ENCODE data around the gene NCKAP1.

NCKAP1 gene

DNA sequence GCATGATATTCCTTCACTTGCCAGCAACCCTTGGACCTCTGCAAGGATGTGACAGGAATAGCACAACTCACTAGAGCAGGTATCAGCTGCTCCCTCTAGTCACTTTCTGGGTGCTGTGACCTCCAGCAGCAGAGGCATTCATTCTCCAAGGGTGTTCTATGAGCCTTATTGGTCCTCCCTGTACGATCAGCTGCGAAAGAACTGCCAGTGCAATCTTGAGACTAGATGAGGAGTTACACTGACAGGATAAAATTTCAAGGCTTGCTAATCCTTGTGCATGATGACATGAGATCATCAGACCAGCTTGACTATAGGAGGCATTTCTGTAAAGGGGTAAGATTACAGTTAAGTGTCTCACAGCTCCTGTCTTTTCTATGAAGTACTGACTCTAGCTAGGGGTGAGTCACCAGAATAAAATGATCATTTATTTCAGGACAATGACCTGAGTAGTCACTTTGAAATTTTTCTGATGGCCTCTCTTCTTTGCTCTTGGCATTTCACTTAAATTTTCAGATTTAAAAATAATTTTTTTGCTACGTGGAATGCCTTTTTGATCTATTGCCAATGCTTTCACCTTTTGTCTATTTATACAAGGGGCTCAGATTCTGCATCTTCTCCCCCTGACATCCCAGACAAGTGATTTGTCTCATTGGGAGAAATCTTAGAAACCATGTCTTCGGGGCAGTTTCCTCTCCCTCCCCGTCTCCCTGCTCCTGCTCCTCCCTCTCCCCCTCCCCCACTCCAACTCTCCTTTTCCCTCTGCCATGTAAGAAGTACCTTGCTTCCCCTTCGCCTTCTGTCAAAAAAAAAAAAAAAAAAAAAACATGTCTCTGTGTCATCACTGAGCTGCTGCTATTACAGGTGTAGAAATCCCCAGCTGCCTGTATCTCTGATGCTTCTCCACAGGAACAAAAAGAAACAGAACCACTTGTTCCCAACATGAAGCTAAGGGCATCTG lies 122.6 kb downstream of the NCKAP1 start:
- no peak overlapping the region for H3K9ac ChIP-seq (ENCODE audit: low read length)
- H3K4me1 ChIP-seq (ENCODE audit: low read length) = peaks cover 2% of the 10 kb centered on the region; the same call in 1 of the 2 replicates
- no peaks in the 10 kb centered on the region for H3K9me2 ChIP-seq (replicated peaks; ENCODE audit: insufficient read depth, low read length)
- H3K36me3 ChIP-seq (replicated peaks; ENCODE audit: insufficient read depth, low read length) = no peaks in the 10 kb centered on the region
- H3K79me2 ChIP-seq (ENCODE audit: low read length) = no peaks in the 10 kb centered on the region
- no peak for TF ChIP-seq EZH2phosphoT487 (IDR thresholded peaks at IDR 0.05; ENCODE audit: low read length)
- TF ChIP-seq EZH2 (optimal IDR thresholded peaks at IDR 0.05; ENCODE audit: low read depth, low read length) = no peak
- TF ChIP-seq, protein P1, sequence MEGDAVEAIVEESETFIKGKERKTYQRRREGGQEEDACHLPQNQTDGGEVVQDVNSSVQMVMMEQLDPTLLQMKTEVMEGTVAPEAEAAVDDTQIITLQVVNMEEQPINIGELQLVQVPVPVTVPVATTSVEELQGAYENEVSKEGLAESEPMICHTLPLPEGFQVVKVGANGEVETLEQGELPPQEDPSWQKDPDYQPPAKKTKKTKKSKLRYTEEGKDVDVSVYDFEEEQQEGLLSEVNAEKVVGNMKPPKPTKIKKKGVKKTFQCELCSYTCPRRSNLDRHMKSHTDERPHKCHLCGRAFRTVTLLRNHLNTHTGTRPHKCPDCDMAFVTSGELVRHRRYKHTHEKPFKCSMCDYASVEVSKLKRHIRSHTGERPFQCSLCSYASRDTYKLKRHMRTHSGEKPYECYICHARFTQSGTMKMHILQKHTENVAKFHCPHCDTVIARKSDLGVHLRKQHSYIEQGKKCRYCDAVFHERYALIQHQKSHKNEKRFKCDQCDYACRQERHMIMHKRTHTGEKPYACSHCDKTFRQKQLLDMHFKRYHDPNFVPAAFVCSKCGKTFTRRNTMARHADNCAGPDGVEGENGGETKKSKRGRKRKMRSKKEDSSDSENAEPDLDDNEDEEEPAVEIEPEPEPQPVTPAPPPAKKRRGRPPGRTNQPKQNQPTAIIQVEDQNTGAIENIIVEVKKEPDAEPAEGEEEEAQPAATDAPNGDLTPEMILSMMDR (IDR thresholded peaks at IDR 0.05; ENCODE audit: low read length) = no peak
- H2AFZ ChIP-seq (ENCODE audit: low read length) = no peak overlapping the region
- H3K4me2 ChIP-seq (ENCODE audit: low read depth, low read length) = no peak overlapping the region
- no peak overlapping the region for H3K4me3 ChIP-seq (ENCODE audit: low read length)
- no peaks in the 10 kb centered on the region for H3F3A ChIP-seq (ENCODE audit: insufficient read depth, low read length)
- H4K20me1 ChIP-seq (ENCODE audit: insufficient read depth, low read length) = no peaks in the 10 kb centered on the region
- H3K27ac ChIP-seq (ENCODE audit: low read length) = no peak overlapping the region
- DNase-seq = no peak
- H3K9me3 ChIP-seq (replicated peaks; ENCODE audit: insufficient read depth, low read length) = no peaks in the 10 kb centered on the region
- no peaks in the 10 kb centered on the region for H3K27me3 ChIP-seq (replicated peaks; ENCODE audit: insufficient read depth, low read length)

DNA sequence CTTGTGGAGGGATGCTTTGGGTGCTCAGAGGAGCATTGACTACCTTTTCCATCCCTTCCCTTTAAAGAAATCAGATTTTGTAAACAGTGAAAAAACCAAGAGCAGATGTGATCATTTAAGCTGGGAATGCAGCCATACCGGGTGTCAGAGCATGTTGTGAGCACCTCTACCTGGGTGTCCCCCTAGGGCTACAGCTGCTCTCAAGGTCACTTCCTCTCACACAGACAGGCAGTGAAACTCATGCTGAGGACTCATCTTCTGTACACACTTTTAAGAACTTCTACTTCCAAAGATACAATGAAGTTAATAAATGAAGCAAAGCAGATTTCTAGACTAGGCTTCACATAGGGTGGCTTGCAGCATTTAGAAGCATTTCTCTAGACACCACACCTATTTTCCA lies 123.4 kb downstream of the NCKAP1 start:
- Histone ChIP-seq H3K9ac (ENCODE audit: low read length) (no peak overlapping the region), H3F3A (ENCODE audit: insufficient read depth, low read length) (no peaks in the 10 kb centered on the region), H3K27ac (ENCODE audit: low read length) (no peak overlapping the region), H3K9me2 (replicated peaks; ENCODE audit: insufficient read depth, low read length) (no peaks in the 10 kb centered on the region), H3K27me3 (replicated peaks; ENCODE audit: insufficient read depth, low read length) (no peaks in the 10 kb centered on the region), H2AFZ (ENCODE audit: low read length) (no peak overlapping the region), H3K4me1 (ENCODE audit: low read length) (peaks cover 2% of the 10 kb centered on the region; the same call in 1 of the 2 replicates), H4K20me1 (ENCODE audit: insufficient read depth, low read length) (no peaks in the 10 kb centered on the region), H3K36me3 (replicated peaks; ENCODE audit: insufficient read depth, low read length) (no peaks in the 10 kb centered on the region), H3K4me2 (ENCODE audit: low read depth, low read length) (no peak overlapping the region), H3K9me3 (replicated peaks; ENCODE audit: insufficient read depth, low read length) (no peaks in the 10 kb centered on the region), H3K79me2 (ENCODE audit: low read length) (no peaks in the 10 kb centered on the region), H3K4me3 (ENCODE audit: low read length) (no peak overlapping the region)
- DNase-seq = no peak
- TF ChIP-seq EZH2 (optimal IDR thresholded peaks at IDR 0.05; ENCODE audit: low read depth, low read length) = no peak
- no peak for TF ChIP-seq EZH2phosphoT487 (IDR thresholded peaks at IDR 0.05; ENCODE audit: low read length)
- TF ChIP-seq, protein P1 (IDR thresholded peaks at IDR 0.05; ENCODE audit: low read length) = no peak

DNA sequence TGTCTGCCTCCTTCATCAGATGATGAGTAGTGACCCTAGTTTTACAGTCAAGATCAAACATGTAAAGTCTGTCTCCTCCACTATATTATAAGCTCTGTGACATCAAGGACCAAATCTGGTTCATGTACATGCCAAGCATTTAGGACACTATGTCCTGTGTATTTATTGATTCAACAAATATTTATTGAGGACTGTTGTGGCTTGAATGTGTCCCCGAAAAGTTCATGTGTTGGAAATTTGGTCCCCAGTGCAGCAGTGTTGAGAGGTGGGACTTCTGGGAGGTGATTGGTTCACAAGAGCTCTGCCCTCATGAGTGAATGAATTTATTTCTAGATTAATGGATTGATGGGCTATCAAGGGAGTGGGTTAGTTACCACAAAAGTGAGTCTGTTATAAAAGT lies 125.2 kb downstream of the NCKAP1 start:
- Histone ChIP-seq H2AFZ (ENCODE audit: low read length) (no peak overlapping the region), H4K20me1 (ENCODE audit: insufficient read depth, low read length) (no peaks in the 10 kb centered on the region), H3F3A (ENCODE audit: insufficient read depth, low read length) (no peaks in the 10 kb centered on the region), H3K9me2 (replicated peaks; ENCODE audit: insufficient read depth, low read length) (no peaks in the 10 kb centered on the region), H3K4me2 (ENCODE audit: low read depth, low read length) (no peak overlapping the region), H3K36me3 (replicated peaks; ENCODE audit: insufficient read depth, low read length) (no peaks in the 10 kb centered on the region), H3K27me3 (replicated peaks; ENCODE audit: insufficient read depth, low read length) (no peaks in the 10 kb centered on the region), H3K27ac (ENCODE audit: low read length) (no peak overlapping the region), H3K79me2 (ENCODE audit: low read length) (no peaks in the 10 kb centered on the region), H3K4me3 (ENCODE audit: low read length) (no peak overlapping the region), H3K4me1 (ENCODE audit: low read length) (peaks cover 2% of the 10 kb centered on the region; the same call in 1 of the 2 replicates), H3K9ac (ENCODE audit: low read length) (no peak overlapping the region), H3K9me3 (replicated peaks; ENCODE audit: insufficient read depth, low read length) (no peaks in the 10 kb centered on the region)
- no peak for TF ChIP-seq EZH2phosphoT487 (IDR thresholded peaks at IDR 0.05; ENCODE audit: low read length)
- TF ChIP-seq, protein P1 (IDR thresholded peaks at IDR 0.05; ENCODE audit: low read length) = no peak
- no peak for TF ChIP-seq EZH2 (optimal IDR thresholded peaks at IDR 0.05; ENCODE audit: low read depth, low read length)
- no peak for DNase-seq

All from MM.1S (cell line).